SH-SY5Y (cell line): Measurements from ENCODE around the gene CDK6.

Source experiments
- GATA2 ChIP-seq: IDR thresholded peaks from 2 replicates; pipeline ENCODE4 v1.6.1; 2011; ENCODE audit warnings: mild to moderate bottlenecking, low read depth, low read length
- GATA3 ChIP-seq: IDR thresholded peaks from 2 replicates; pipeline ENCODE4 v1.6.1; 2011; ENCODE audit warnings: low read depth, mild to moderate bottlenecking, low read length, moderate library complexity

Gene CDK6

DNA sequence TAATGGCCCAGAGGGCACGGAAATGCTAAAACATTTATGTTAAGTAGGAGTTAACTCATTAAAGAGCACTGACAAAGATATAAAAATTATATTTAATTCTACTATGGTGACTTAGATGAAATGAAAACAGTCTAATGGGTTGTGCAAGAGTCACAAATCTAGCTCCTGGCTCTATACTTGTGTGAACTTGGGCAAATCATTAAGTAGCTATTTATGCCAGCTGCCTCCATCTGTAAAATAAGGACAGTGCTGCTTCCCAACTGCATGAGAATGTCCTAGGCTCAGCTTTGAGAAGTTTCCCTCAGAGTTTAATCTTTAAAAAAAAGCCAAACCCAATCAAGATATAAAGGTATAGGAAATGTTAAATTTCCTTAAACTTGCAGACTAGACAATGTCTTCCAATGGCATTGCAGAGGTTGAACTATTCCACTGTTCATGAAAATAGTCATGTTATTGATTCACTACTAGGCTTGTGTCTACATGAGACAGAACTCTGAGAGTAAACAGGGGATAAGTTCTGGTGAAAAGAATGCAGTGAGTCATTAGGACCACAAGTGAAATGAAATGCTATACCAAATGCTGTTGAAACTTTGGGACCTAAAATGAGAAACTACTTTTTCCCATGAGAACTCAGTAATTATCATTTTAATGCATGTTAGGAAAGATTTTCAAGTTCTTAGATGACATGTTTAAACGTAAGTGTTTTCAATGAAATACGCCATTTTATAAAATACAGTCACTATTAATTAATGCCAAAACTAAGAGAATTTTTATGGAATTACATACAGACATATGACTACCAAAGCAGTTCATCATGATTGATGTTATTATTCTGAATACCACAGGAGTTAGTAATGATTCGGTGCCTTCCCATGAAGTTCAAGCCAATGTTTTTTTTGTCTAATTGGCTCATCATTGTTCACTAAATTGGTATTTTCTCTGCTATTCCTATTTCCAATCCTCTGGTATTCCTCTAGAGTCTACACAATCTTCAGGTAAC is 84.2 kb downstream of the CDK6 start:
- TF ChIP-seq GATA2 (no peak), GATA3 (no peak)

GRCh38 chr7:92750946-92751345 is 85.4 kb downstream of the CDK6 start:
- TF ChIP-seq GATA3 = no peak
- TF ChIP-seq GATA2 = no peak

DNA sequence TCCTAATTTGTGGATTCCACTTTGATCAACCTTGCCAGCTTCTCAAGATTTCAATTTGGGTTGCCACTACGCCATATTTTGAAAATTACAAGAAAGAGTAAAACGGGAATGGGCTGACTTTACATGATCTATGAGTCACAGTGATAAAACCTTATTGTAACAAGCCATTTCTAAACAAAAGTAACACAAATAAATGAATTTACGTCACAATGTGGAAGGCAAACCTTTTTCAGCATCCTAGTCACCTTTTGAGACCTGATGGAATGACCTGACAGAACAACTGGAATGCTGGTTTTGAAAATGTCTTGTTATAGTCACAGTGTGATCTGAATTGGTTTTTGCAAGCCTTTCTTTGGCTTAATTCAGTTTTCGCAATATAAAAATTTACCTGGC is 85.9 kb downstream of the CDK6 start:
- TF ChIP-seq GATA3 = no peak
- no peak for TF ChIP-seq GATA2

DNA sequence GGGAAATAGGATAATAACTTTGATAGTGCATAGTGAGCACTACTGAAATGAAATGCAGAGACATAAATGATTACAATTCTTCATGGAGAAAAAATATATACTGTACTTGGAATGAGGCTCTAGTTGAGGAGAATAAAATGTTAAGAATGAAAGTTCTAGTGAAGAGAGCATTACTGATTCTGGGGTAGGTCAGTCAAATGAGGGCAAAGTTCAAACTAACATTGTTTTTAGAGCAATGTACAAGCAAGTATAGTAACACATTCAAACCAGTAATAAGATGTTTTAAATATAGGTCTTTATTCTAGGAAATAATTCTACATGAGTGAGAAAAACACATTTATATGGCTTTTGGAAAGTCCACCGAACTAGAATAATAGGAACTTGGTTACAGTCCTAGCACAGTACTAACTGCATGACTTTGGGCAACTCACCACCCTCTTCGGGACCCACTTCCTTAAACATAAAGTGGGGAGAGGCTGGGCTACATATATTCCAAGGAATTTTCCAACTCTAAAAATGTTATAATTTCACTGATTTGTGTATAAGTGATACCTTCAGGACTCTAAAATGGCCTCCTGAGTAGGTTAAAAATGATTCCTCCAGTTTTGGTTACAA is 86.4 kb downstream of the CDK6 start:
- TF ChIP-seq GATA2 (no peak), GATA3 (no peak)

- TF ChIP-seq GATA2 (no peak), GATA3 (no peak)
Observed at GRCh38 chr7:92749327-92749755, 87.0 kb downstream of the CDK6 start.

GRCh38 chr7:92748495-92748894 is 87.9 kb downstream of the CDK6 start:
- TF ChIP-seq GATA3 (no peak), GATA2 (no peak)

GRCh38 chr7:92747041-92747835 is 89.1 kb downstream of the CDK6 start:
- no peak for TF ChIP-seq GATA3
- TF ChIP-seq GATA2 = no peak

GRCh38 chr7:92745241-92745640 is 91.1 kb downstream of the CDK6 start:
- TF ChIP-seq GATA3 = no peak
- no peak for TF ChIP-seq GATA2

DNA sequence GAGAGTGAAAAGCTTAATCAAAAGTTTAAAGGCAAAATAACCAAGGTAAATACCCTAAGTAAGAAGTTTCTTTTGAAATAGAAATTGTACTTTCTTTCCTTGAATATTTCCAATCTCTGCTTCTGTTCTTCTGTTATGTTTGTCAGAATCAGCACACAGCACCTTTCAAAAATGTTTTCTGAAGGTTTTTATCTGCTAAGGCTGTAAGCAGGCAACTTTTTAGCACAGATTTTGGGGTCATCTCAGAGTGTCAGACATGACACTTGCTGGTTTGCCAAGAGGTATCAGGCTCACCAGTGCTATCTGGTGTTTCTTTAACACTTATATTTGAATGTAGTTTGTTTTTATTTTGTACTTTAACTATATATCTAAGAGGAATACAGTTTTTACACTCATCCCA is 94.2 kb downstream of the CDK6 start:
- TF ChIP-seq GATA3 (no peak), GATA2 (no peak)

DNA sequence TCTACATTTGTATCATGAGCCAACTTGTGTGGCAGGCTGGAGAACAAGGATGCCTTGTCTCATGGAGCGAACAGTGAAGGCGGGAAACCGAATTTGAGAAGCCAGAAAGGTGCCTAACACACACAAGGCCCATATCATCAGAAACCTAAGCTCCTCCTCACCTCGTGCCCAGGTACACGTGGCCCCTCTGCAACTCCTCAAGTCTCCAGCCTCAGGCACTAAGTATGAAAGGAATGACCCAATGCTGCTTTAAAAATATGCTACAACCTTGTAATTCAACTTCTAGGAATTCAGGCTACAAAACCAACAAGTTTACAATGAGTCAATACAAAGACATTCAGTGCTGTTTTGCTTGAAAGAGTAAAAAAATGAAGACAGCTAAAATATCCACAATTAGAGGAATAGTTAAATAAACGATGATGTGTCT is 95.7 kb downstream of the CDK6 start:
- no peak for TF ChIP-seq GATA2
- TF ChIP-seq GATA3 = no peak

DNA sequence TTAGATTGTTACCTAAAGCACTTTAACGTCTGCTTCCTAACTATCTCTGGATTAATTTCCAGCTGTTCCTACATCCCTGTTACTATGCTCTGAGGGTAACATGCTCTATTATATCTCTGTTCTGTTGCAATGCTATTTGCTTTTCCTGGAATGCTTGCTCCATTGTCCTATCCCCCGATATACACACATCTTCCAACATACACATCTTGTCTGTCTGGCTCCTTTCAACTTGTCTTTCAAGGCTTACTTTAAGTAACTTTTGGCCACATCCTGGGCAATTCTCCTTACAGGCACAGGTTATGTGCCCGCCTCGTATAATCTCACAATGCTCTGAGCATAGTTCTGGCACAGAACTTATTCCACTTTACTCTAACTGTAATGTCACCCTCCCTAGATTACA is 96.2 kb downstream of the CDK6 start:
- TF ChIP-seq GATA2 = no peak
- no peak for TF ChIP-seq GATA3

- TF ChIP-seq GATA2 = no peak
- TF ChIP-seq GATA3 = no peak
Observed at GRCh38 chr7:92739091-92739490, 97.3 kb downstream of the CDK6 start.

DNA sequence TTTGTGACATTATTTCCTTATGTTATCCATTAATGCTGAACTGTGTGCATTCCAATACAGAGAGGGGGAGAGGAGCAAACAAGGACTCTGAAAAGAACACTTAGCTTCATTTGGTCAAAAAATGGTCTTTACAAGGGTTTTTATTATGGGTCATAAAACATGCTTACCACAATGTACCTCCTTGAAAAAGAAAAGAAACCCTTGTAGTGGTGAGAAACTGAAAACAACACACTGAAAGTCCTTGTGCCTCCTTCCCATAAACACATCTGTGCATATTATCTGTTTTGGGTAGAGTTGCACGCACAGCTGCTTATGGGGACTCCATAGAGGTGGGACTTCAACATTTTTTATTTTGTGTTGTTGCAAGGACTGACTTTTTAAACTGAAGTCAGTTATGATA is 98.7 kb downstream of the CDK6 start:
- TF ChIP-seq GATA2 (no peak), GATA3 (no peak)

DNA sequence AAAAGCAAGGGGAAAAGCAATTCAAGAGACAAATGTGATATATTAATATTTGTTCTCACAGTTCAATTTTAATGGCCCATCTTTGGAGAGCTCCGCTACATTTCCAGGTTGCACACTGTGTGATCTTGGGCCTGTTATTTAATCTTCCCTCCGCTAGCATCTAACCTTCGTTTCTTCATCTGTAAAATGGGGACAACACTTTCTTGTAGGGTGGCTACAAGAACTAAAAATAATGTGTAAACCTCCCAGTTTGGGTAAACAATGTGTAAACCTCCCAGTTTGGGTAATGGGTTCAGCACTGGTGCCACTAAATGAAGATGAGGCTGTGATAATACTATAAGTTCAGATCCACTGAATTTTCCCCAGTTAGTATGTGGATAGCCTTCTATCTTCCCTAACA is 99.5 kb downstream of the CDK6 start:
- no peak for TF ChIP-seq GATA2
- no peak for TF ChIP-seq GATA3
